Measurements from ENCODE around the gene APEH. TPM values are rescaled to one million over a fixed set of nuclear protein-coding genes. Genes with fewer than 3 reads are reported as not detected.
"Not testable (repeated sequence)": the region's sequence is repeated elsewhere in the genome, so short reads cannot be mapped to it uniquely, and the experiment has no call there.

The APEH gene
- total RNA-seq, 2 experiments from 2014 or later = 186 to 189 TPM

DNA sequence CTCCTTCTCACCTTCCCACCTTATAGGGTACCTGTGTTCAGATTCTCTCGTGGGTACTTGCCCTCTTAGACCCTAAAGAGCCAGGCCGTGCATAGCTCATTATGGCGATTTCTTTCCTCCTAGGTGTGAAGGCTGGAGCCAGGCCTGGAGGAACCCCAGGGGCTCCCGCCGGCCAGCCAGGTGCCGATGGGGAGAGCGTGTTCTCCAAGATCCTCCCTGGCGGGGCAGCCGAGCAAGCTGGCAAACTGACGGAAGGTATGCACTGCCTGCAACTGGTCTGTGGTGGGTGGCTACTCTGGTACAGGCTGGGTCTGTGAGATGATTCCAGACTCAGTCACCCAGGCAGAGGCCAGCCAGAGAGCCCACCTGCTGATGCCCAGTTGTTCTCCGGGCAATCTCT, 9.9 kb upstream of the APEH start:
- POLR2A ChIA-PET = no interaction called here

DNA sequence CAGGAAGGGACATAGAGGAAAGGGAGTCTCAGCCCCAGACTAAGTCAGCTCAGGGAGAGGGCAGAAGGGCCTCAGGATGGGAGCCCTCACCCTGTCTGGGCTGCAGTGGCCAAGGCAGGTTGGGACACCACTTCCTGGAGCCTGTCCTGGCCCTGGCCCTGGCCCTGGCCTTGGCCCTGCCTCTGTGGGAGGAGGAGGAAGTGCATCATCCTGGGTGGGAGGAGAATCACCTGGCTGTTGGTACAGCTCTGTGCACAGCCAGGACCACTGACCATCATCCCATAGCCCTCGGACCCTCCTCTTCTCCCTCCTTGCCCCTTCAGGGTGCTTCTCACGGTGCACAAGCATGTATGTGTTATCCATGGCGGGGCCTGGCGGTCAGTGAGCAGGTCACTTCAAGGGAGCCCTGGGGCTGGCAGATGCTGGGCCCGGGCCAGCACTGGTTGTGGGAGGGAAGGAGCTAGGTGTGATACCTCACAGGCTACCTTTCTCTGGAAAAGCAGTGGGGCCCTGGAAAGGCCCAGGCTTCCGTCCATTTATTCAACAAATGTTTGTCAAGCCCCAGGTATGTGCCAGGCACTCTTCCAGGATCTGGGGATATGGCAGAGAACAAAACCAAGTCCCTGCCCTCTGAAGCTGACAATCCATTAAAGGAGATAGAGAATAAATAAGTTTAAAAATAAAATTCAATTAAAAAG, 8.2 kb upstream of the APEH start:
- POLR2A ChIA-PET = no interaction called here
- CTCF ChIA-PET = interaction anchor here (2.5 kb wide), 1 partner anchor 126 kb away, joined by 13 read pairs; no protein-coding TSS in a partner anchor

More for the DNA sequence above, 9.9 kb upstream of the APEH start:
- CTCF ChIA-PET = no interaction called here

DNA sequence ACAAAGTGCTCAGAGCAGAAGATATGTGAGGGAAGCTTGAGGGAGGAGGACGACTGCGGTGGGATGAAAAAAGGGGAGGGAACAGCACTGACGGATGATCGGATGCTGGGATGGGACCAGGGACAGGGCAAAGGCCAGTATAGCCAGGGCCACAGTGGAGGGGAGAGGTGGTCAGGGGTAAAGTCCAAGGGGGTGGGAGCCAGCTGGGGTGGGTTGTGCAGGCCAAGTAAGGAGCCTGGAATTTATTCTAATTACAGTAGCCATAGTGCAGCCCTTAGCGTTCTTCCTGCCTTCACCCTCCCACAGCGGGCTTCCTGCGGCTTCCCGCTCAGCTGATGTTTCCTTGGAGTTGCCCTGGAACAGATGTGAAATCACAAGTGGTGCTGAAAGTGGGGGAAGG, 7.6 kb upstream of the APEH start:
- ChIA-PET CTCF (interaction anchor here (2.5 kb wide), 1 partner anchor 126 kb away, joined by 13 read pairs; no protein-coding TSS in a partner anchor), POLR2A (no interaction called here)

DNA sequence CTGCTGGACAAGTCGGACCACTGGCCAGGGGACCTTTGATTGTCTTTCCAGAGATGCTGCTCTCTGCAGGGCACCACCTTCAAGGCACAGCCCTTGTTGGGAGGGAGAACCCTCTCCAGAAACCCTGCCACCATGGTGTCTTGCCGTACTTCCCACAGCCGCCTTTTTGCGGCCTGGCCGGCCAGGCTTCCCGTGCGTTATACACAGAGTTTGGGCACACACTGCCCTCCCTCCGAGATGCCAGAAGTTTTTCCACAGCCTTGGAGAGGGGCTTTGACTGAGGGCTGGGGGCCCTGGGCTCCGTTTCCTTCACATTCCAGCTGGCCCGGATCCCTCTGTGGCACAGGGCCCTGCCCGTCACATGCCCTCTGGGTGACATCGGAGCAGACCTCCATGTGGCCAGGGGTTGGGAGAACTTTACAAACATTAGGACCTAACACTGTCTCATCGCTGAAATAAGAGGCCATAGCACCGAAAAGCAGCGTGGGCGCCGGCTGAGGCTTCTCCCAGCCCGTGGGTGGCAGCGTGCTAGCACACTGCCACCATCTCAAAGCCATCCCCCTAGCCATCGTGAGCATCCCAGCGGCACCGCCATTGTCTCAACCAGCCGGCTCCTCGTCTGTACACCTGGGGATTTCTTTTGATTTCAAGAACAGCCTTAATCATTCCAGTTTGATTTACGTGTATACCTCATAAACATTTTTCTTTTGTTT, 6.3 kb upstream of the APEH start:
- POLR2A ChIA-PET = no interaction called here
- CTCF ChIA-PET = interaction anchor here (2.5 kb wide), 1 partner anchor 128 kb away, joined by 13 read pairs; no protein-coding TSS in a partner anchor

DNA sequence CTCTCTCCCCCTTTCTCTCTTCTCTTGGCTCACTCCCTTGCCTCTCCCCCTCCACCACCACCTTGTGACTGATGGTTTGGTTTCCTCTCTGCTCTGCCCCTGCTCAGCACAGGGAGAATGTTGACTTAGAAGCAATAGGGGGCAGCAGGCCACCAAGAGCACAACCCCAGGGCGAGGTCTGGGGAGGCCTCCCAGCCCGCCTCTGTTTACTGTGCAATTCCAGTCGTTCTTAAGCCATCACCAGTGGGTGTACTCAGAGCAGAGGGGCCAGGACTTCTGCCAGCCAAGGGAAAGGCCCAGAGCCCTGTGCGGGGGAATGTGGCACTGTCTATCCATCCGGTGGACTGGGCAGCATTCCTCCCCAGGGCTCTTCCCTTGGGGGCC, 5.7 kb upstream of the APEH start:
- ChIA-PET CTCF (interaction anchor here (5.3 kb wide), 1 partner anchor 129 kb away, joined by 139 read pairs; no protein-coding TSS in a partner anchor), POLR2A (no interaction called here)

DNA sequence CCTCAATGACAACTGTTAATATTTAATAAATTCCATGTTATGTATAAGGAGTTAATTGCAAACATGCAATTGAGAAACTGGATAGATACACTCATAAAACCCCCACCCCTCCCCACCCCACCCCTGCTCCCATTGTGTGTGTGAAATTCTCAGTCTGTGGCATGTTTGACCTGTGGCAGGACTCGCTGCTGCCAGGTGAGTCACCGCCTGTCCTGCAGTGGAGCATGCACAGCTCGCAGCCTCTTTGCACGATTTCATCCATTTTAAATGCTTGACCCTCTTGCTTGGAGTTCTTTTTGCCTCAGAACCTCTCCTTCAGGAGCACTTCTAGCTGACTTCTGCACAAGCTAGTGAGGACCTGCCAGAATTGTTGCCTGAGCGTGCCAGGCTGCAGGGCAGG, 5.3 kb upstream of the APEH start:
- POLR2A ChIA-PET = interaction anchor here (0.5 kb wide), 1 partner anchor 129 kb away, joined by 3 read pairs; no protein-coding TSS in a partner anchor

DNA sequence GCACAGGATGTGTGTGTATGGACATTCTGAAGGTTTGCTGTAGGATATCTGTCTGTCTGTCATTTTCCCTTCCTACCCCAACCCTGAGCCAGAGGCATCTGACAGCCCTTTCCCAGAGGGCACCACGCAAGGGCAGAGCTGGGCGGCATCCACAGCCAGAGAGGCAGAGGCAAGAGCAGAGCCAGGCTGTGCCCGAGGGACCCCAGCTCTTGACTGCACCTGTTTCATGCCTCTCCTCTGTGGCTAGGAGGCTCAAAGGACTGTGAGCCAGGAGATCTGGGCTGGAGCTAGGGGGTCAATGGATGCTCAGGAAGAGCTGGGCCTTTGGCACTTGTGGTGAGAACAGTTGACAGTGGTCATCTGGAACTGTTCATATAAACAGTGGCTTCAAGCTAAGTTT, 4.8 kb upstream of the APEH start:
- ChIA-PET POLR2A (interaction anchor here (0.5 kb wide), 1 partner anchor 129 kb away, joined by 3 read pairs; no protein-coding TSS in a partner anchor), CTCF (interaction anchor here (5.3 kb wide), 1 partner anchor 130 kb away, joined by 139 read pairs; no protein-coding TSS in a partner anchor)

More for the DNA sequence above, 5.3 kb upstream of the APEH start:
- CTCF ChIA-PET = interaction anchor here (5.3 kb wide), 1 partner anchor 129 kb away, joined by 139 read pairs; no protein-coding TSS in a partner anchor

DNA sequence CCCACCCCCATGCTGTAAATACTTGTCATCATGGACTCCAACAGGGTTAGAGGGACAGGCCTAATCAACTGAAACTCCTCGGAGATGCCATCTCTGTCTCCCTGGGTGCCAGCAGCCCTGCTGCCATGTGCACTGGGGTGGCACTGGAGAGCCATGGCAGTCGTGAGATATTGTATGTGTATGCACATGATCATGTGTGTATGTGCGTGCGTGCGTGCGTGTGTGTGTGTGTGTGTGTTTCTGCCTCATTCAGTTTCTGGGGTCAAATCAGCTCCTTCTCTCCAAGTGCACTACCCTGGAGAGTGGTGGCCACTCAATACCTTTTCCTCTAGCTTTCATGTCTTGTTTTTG, 3.2 kb upstream of the APEH start:
- POLR2A ChIA-PET = no interaction called here
- CTCF ChIA-PET = interaction anchor here (1.0 to 5.3 kb wide), 4 partner anchors 97 to 131 kb away, joined by 3 to 139 read pairs (median 12); partner anchors contain the start of gene BSN

DNA sequence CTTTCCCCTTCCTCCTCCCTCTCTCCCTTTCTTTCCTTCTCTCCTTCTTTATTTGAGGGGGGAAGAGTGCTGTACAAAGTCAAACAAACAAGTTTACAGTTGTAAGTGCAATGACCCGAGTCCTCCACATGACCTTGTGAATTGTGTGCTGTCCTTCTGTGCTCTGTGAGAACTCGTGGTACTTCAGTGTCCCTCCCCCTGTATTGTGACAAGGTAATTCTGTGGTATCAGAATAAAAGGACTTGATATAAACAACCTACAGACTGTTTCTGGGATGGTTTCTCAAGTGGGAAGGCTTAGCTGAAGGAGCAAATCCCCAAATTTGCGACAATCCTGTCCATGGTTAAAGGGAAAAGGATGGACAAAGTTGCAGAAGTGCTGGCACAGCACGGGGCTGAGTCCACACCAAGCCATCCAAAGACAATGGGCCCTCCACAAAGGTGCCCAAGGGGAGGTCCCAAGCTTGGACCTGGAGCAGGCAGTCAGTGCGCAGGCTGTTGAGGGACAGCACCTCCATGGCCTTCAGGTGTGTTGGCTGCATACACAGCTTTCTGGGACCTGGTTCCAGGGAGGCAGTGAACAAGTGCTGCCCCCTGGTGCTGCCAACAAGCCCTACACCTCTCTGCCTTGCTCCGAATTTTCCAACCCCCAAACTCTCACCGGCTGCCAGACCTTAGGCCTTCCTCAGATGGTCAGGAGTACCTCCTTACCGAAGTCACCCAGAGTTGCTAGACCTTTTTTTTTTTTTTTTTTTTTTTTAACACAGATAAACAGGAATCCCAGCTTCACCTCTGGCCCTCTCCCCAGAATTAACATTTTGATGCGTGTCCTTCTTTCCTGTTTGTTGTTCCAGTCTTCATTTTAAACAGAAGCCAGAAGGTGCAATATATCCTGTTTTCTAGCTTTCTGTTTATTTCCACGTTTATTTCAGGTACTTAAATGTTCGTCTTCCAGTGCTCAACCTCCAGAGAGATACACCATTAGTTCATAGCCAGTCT, 2.6 kb upstream of the APEH start:
- CTCF ChIA-PET = interaction anchor here (0.6 to 5.3 kb wide), 18 partner anchors 8 to 1285 kb away, joined by 3 to 139 read pairs (median 3); partner anchors contain the start of gene BSN
- POLR2A ChIA-PET = interaction anchor here (0.6 to 2.6 kb wide), 3 partner anchors 105 to 178 kb away, joined by 3 to 21 read pairs (median 11); no protein-coding TSS in a partner anchor

DNA sequence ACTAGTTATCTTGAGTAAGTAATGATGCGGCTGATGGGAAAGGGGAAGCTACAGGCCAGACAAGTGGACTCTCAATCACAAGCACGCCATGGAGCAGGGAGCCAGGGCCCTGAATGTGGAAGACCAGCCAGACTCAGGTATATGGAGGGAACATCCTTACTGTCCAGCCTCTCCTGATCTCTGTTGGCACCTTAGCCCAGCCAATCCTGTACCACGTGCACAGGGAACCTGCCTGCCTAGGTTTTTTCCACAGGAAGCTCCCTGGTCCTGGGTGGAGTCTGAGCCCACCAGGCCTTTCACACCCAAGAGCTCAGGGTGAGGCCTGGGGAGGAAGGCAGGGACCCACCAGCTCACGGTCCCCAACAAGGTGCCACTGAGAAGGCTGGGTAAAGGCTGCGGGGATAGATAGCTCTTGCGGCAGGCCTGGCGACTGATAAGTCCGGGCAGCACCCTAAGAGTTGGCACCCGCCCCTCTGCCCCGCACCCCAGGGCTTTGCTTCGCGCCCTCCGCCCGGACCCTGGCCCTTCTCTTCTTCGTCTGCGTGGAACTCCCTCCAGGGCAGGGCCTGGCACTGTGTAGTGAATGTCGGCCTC, 933 bp upstream of the APEH start:
- ChIA-PET CTCF (interaction anchor here (0.7 to 5.3 kb wide), 7 partner anchors 28 to 841 kb away, joined by 3 to 139 read pairs (median 3); partner anchors contain the start of genes AMIGO3 and BSN), POLR2A (interaction anchor here (0.5 to 2.6 kb wide), 3 partner anchors 133 to 337 kb away, joined by 3 to 21 read pairs (median 3); partner anchors contain the start of gene MON1A)

DNA sequence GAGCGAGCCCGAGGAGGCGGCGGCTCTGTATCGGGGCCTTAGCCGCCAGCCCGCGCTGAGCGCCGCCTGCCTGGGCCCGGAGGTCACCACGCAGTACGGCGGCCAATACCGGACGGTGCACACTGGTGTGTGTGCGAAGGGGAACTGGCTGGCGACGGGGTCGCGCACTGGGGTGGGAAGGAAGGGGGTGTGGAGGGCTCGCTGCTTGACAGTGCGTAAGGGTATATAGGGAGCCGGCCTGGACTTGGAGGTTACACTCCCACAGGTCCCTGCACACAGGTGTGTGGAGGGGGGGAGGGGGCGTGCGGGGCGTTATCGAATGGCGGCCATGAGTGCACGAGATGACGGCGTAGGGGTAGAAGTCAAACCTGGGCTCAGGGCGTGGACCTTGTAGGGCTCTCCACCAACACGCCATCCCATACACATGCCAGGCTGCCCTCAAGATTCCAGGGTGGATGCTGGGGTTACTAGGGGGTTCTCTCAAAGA, 389 bp downstream of the APEH start:
- POLR2A ChIA-PET = no interaction called here
- CTCF ChIA-PET = no interaction called here

DNA sequence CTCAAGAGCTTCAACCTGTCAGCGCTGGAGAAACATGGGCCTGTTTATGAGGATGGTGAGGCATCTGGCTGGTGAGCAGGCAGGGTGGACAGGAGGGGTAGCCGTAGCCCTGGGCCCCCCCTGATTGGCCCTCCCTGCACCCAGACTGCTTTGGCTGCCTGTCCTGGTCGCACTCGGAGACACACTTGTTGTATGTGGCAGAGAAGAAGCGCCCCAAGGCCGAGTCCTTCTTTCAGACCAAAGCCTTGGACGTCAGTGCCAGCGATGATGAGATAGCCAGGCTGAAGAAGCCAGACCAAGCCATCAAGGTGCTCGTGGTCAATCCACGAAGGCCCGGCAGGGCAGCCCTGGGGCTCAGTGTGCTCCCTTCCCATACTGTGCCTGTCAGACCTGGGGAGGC, 1.8 kb downstream of the APEH start:
- ChIA-PET CTCF (interaction anchor here (0.6 to 2.6 kb wide), 2 partner anchors 136 to 176 kb away, joined by 3 to 11 read pairs; no protein-coding TSS in a partner anchor), POLR2A (no interaction called here)

DNA sequence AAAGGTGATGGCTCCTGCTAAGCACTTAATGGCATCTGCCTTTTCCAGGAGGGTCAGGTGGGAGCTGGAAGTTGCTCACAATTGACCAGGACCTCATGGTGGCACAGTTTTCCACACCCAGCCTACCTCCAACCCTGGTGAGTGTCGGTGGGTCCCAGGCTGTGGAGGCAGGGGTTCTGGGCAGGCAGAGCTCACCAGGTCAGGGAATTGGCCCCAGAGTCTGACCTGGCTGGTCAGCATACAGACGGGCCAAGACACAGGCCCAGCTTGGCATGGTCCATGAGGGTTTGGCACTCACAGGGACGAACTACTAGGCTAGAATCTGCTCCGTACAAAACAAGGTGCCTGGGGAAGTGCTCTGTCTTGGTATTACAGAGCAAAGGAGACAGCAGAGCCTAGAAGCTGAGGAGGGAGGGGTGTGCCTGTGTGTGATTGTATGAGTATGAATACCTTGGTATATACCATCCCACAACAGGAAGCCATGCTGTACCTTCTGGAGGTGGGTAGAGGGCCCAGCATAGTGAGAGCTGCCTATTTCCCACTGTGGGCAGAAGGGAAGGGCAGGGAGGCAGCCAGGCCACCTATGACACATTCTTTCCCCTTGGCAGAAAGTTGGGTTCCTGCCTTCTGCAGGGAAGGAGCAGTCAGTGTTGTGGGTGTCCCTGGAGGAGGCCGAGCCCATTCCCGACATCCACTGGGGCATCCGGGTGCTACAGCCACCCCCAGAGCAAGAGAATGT, 6.5 kb downstream of the APEH start:
- CTCF ChIA-PET = interaction anchor here (1.9 kb wide), 1 partner anchor 9 kb away, joined by 8 read pairs; no protein-coding TSS in a partner anchor
- POLR2A ChIA-PET = no interaction called here

DNA sequence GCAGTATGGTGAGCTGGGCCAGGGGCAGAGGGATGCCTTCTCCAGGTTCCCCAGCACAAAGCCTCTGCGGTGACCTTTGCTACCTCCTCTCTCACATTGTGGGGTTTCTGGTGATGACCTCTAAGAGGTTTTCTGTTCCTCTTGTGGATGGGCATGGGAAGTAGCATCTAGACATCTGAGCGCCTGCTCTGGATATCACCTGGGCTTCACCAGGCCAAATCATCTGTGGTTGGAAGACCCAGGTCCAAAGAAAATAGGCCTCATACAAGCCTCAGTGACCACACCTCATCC, 7.0 kb downstream of the APEH start:
- CTCF ChIA-PET = interaction anchor here (1.9 kb wide), 1 partner anchor 9 kb away, joined by 8 read pairs; no protein-coding TSS in a partner anchor
- POLR2A ChIA-PET = no interaction called here

DNA sequence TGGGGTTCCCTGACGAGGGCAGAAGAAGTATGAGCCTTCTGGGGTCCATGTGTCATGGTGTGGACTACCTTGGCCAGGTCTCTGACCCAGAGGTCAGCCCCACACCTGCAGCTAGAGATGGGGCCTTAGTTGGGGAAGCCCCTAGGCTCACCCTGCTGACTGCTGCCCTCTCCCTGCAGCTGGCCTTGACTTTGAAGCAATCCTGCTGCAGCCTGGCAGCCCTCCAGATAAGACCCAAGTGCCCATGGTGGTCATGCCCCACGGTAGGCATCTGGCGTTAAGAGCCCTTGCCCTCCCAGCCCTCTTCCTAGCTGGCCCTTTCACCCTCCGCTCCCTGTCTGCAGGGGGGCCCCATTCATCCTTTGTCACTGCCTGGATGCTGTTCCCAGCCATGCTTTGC, 7.4 kb downstream of the APEH start:
- ChIA-PET CTCF (interaction anchor here (1.9 kb wide), 1 partner anchor 10 kb away, joined by 8 read pairs; no protein-coding TSS in a partner anchor), POLR2A (no interaction called here)

DNA sequence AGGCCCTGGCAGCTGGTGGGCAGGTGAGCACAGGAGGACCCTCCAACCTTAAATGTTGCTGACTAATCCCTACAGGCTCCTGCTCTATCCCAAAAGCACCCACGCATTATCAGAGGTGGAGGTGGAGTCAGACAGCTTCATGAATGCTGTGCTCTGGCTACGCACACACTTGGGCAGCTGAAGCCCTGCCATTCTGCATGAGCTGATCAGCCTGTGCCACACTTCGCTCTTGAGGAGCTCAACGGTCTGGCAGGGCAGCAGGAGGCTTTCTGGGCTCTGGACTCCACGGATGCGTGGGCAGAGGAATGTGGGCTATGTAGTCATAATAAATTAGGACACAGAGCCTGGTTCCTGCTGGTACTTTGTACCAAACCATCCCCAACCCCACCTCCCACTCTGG, 9.0 kb downstream of the APEH start:
- ChIA-PET POLR2A (no interaction called here), CTCF (no interaction called here)

DNA sequence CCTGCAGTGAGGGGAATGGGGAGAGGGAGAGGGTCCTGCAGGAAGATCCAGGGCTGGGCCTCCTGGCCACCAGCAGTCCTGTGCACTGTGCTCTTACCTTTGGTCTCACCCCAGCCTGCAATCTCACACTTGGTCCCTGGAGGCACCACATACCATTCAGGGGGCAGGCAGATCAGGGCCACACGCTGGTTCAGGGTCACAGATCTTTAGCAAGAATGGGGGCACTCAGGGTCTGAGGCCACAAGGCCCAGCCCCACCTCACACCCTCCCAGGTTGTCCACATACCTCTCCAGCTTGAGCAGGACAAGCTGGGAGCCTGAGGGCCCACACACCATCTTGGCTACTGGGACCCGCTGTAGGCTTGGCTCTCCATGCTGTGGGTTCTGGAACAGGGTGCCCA, 10.3 kb downstream of the APEH start:
- POLR2A ChIA-PET, CTCF ChIA-PET: not testable (repeated sequence)

DNA sequence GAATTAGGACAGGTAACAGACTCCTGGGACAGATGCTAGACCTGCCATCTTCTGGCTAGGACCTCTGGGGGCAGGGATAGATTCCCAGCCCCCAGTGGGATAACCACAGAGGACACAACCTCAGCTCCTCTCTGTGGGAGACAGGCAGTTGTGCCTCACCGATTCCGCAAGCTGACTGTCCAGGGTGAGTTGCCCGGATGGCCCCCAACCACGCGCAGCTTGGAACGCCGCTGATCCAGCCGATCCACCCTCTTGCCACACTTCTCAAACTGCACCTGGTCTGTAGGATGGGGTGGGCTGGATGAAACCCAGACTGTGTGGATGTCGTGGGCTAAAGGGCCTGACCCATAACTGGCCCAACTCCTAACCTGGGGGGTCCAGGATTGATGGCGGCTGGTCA, 11.0 kb downstream of the APEH start:
- CTCF ChIA-PET = not testable (repeated sequence)

More for the DNA sequence above, 11.0 kb downstream of the APEH start:
- POLR2A ChIA-PET = not testable (repeated sequence)
